Astrocyte of the cerebellum (primary cell): ENCODE results near the gene RPH3AL.

Source experiments
- DNase-seq: peaks from one replicate; pipeline ENCODE4 v3.0.0-alpha.2; 2011; ENCODE audit warnings: low read depth
- H3K4me3 ChIP-seq: 2 replicates; pipeline ENCODE4 v1.5.1; 2011; ENCODE audit warnings: mild to moderate bottlenecking, low read depth, low read length, moderate library complexity
- CTCF ChIP-seq: IDR thresholded peaks from 2 replicates; pipeline ENCODE4 v1.5.1; 2012; ENCODE audit warnings: low read length, low read depth, moderate library complexity, mild to moderate bottlenecking; ENCODE audit errors: missing control alignments
- in situ Hi-C: cut with HindIII; loops from 2 replicates; pipeline ENCODE4 v1.10.0; 2017; ENCODE audit warnings: low sequenced_read_pairs

Gene RPH3AL

DNA sequence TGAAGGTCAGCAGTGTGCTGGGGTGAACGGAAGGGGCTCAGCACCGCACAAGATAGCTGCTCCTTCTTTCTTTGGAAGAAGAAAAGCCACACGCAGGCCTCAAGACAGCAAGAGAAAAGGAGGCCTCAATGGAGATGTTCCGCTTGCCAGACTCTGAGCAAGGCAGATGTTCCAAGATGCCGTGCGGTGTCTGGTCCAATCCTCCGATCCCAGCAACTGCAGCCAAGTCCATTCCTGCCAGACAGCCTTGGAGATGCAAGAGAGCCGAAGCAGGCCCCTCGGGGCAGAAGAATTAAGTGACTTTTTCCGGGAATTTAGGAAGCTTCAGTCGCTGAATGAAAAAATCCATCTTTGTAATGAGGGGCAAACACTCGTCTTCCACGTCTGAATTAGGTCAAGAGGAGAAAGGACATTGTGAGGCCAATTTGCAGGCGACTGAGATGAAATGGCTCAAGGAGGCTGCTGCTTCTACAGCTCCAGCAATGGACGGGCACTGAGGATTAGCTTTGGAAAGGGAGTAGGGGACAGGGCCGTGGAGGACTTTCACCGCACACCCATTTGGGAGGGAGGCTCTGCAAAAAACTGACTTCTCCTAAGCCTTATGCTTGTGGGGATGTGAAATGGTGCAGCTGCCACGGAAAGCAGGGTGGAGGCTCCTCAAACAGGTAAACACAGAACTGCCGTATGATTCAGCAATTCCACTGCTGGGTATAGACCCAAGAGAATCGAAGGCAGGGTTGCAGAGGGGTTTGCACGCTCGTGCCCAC, 44.7 kb downstream of the RPH3AL start:
- in situ Hi-C loops = no loop called here
- no peak for DNase-seq
- no peak overlapping the region for H3K4me3 ChIP-seq
- no peak for TF ChIP-seq CTCF

DNA sequence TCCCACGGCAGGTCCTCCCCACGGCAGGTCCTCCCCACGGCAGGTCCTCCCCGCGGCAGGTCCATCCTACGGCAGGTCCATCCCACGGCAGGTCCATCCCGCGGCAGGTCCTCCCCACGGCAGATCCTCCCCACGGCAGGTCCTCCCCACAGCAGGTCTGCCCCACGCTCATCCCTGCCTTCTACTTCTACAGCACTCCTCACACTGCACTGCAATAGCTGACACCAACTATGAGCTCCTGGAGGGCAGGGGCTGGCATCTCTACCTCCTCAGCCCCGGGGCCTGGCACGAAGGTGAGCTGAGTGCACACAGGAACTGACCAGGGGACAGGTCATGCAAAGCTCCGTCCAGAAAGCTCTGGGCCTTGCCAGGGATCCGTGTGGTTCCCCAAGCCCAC, 45.3 kb downstream of the RPH3AL start:
- no peak for TF ChIP-seq CTCF

GRCh38 chr17:306536-307294, 45.9 kb downstream of the RPH3AL start:
- no peak overlapping the region for H3K4me3 ChIP-seq
- DNase-seq = no peak
- no peak for TF ChIP-seq CTCF
- in situ Hi-C loops = no loop called here

More for the DNA sequence above, 45.3 kb downstream of the RPH3AL start:
- no peak overlapping the region for H3K4me3 ChIP-seq
- in situ Hi-C loops = no loop called here
- no peak for DNase-seq

GRCh38 chr17:306116-306515, 46.5 kb downstream of the RPH3AL start:
- H3K4me3 ChIP-seq = no peak overlapping the region
- no peak for DNase-seq
- in situ Hi-C loops = no loop called here
- TF ChIP-seq CTCF = no peak

DNA sequence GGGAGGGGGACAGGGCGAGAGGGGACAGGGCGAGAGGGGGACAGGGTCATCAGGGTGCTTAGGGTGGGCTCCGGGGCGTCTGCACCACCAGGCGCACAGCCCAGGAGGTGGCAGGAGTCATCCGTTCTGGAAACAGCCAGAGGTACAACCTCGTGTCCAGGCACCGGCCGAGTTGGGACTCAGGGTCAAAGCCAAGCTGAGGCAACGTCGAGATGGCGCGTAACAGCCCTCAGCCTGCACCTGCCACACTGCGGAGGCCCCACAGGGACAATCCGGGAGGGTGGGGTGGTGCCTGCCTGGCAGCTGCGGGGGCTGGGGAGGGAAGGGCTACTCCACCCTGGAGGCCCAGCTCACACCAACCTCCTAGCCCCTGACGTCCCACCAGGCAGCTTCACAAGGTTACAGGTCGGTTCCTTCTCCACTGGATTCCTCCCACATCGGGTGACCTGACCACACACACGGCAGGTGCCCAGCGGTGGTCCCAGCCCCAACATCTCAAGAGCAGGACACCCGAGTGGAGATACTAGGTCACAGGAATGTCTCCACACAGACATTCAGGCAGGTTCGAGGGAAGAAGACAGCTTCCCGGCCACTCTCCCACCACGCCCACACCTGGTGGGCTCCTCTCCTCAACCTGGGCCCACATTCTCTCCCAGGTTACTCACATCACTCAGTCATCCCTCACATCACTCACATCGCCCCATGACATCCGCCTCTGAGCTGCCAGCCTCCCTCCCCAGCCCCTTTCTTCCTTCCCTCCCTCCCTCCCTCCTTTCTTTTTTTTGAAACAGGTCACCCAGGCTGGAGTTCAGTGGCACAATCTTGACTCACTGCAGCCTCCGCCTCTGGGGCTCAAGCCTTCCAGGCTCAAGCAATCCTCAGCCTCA, 47.3 kb downstream of the RPH3AL start:
- in situ Hi-C loops = no loop called here
- TF ChIP-seq CTCF = no peak
- no peak overlapping the region for H3K4me3 ChIP-seq
- DNase-seq = no peak

DNA sequence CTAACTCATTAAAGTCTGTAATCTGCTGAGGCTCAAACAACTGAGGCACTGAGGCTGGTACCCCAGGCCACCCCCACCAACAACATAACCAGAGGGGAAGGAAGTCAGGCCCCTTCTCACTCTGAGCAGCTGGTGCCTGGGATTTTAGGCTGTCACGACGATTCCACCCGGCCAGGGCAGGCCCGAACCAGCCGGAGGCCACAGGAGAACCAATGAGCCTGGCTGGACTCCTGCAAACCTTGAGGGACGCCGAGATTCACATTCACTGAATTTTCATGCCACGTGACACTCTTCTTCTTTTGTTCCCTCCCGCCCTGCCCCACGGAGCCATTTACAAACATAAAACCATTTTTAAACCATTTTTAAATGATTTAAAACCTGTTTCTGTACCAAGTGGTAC, 48.1 kb downstream of the RPH3AL start:
- DNase-seq = no peak
- TF ChIP-seq CTCF = no peak
- in situ Hi-C loops = no loop called here

More for the DNA sequence above, 48.1 kb downstream of the RPH3AL start:
- H3K4me3 ChIP-seq = no peak overlapping the region
